IMR-90 (cell line): ENCODE measurements around the gene IRAK2. TPM values are rescaled to one million over a fixed set of nuclear protein-coding genes. Genes with fewer than 3 reads are reported as not detected.

ENCODE experiments used
- ATAC-seq: fragments of 200-7000 bp; cut with Tn5 transposase; 2 replicates; pipeline ENCODE4 v1.9.1; 2020; ENCODE audit warnings: low read depth, mild to moderate bottlenecking, moderate library complexity
- BruUV-seq: library from RNA; stranded (reverse); fragments of 400-500 nt; replicated peaks from 2 replicates; lab custom pipeline; 2021; lab: Mats Ljungman, UMichigan
- CTCF ChIA-PET: fragments of 300-600 bp; formaldehyde crosslinking; extraction: SDS; loops from one replicate; lab custom pipeline; 2021; ENCODE audit warnings: antibody characterized with exemption; lab: Yijun Ruan, JAX
- POLR2A ChIA-PET: fragments of 300-600 bp; sonication (Branson Sonifier 250); formaldehyde crosslinking; loops from one replicate; lab custom pipeline; 2022; ENCODE audit warnings: antibody characterized with exemption; ENCODE audit not compliant: unreplicated experiment; lab: Charles Lee
- DNase-seq: peaks from one replicate; pipeline ENCODE4 v3.0.0; 2013
- H2AFZ ChIP-seq: replicated peaks from 2 replicates; pipeline ENCODE3; 2013; ENCODE audit warnings: low read length, mild to moderate bottlenecking; ENCODE audit not compliant: poor library complexity
- H2AK5ac ChIP-seq: 2 replicates; pipeline ENCODE4 v1.6.1; 2013; ENCODE audit warnings: low read depth, low read length, inconsistent platforms
- H2AK9ac ChIP-seq: replicated peaks from 2 replicates; pipeline ENCODE3; 2013; ENCODE audit warnings: mild to moderate bottlenecking, low read depth, low read length, moderate library complexity; ENCODE audit not compliant: poor library complexity
- H2BK120ac ChIP-seq: 2 replicates; pipeline ENCODE4 v1.6.1; 2013; ENCODE audit warnings: low read depth, low read length, inconsistent platforms
- H2BK15ac ChIP-seq: 3 replicates; pipeline ENCODE4 v1.6.1; 2013; ENCODE audit warnings: low read depth, low read length, inconsistent platforms
- H2BK20ac ChIP-seq: 2 replicates; pipeline ENCODE4 v1.6.1; 2013; ENCODE audit warnings: low read depth, mild to moderate bottlenecking, inconsistent platforms, low read length, moderate library complexity
- H2BK5ac ChIP-seq: 2 replicates; pipeline ENCODE4 v1.6.1; 2013; ENCODE audit warnings: mild to moderate bottlenecking, low read depth, low read length, inconsistent platforms; ENCODE audit not compliant: poor library complexity, severe bottlenecking
- H3K14ac ChIP-seq: replicated peaks from 2 replicates; pipeline ENCODE4 v1.6.1; 2013; ENCODE audit warnings: low read depth, low read length, inconsistent platforms
- H3K18ac ChIP-seq: 2 replicates; pipeline ENCODE4 v1.6.1; 2013; ENCODE audit warnings: low read depth, low read length, control low read depth
- H3K23ac ChIP-seq: 2 replicates; pipeline ENCODE4 v1.6.1; 2013; ENCODE audit warnings: low read depth, low read length, inconsistent platforms
- H3K27ac ChIP-seq: 2 replicates; pipeline ENCODE4 v1.5.1; 2013; ENCODE audit warnings: mild to moderate bottlenecking, control low read depth, low read length; ENCODE audit not compliant: insufficient read depth
- H3K27me3 ChIP-seq: 2 replicates; pipeline ENCODE4 v1.6.1; 2013; ENCODE audit warnings: low read length; ENCODE audit not compliant: control insufficient read depth, insufficient read depth
- H3K36me3 ChIP-seq: 2 replicates; pipeline ENCODE4 v1.6.1; 2013; ENCODE audit warnings: low read length, mixed read lengths; ENCODE audit not compliant: control insufficient read depth, insufficient read depth
- H3K4ac ChIP-seq: 2 replicates; pipeline ENCODE4 v1.6.1; 2013; ENCODE audit warnings: low read depth, low read length, inconsistent platforms
- H3K4me1 ChIP-seq: 2 replicates; pipeline ENCODE4 v1.6.1; 2013; ENCODE audit warnings: low read length, mixed read lengths; ENCODE audit not compliant: control insufficient read depth, insufficient read depth
- H3K4me2 ChIP-seq: 2 replicates; pipeline ENCODE4 v1.6.1; 2013; ENCODE audit warnings: low read depth, mild to moderate bottlenecking, control low read depth, low read length, moderate library complexity
- H3K4me3 ChIP-seq: 2 replicates; pipeline ENCODE4 v1.5.1; 2013; ENCODE audit warnings: low read depth, mild to moderate bottlenecking, control low read depth, low read length, moderate library complexity; ENCODE audit not compliant: insufficient read depth
- H3K56ac ChIP-seq: 2 replicates; pipeline ENCODE4 v1.6.1; 2013; ENCODE audit warnings: low read length, inconsistent platforms; ENCODE audit not compliant: insufficient read depth; ENCODE audit errors: extremely low read depth
- H3K79me1 ChIP-seq, 2 experiments: 2 replicates each; pipeline ENCODE4 v1.6.1; 2013; ENCODE audit warnings: low read length in 2 of 2, inconsistent platforms in 1 of 2, low read depth in 1 of 2
- H3K9ac ChIP-seq: 2 replicates; pipeline ENCODE4 v1.6.1; 2013; ENCODE audit warnings: low read depth, low read length, control low read depth
- H3K9me1 ChIP-seq: 2 replicates; pipeline ENCODE4 v1.6.1; 2013; ENCODE audit warnings: low read length, inconsistent platforms; ENCODE audit not compliant: insufficient read depth
- H3K9me3 ChIP-seq: 2 replicates; pipeline ENCODE4 v1.6.1; 2013; ENCODE audit warnings: low read length; ENCODE audit not compliant: control insufficient read depth, insufficient read depth
- H4K20me1 ChIP-seq: 2 replicates; pipeline ENCODE4 v1.6.1; 2013; ENCODE audit warnings: low read length, inconsistent platforms; ENCODE audit not compliant: insufficient read depth
- H4K5ac ChIP-seq: 2 replicates; pipeline ENCODE4 v1.6.1; 2013; ENCODE audit warnings: mild to moderate bottlenecking, low read depth, low read length, control low read depth
- H4K8ac ChIP-seq, 2 experiments: 2 replicates each; pipeline ENCODE4 v1.6.1; 2013; ENCODE audit warnings: low read depth in 2 of 2, low read length in 2 of 2, control low read depth in 1 of 2, inconsistent platforms in 1 of 2
- H4K91ac ChIP-seq: 2 replicates; pipeline ENCODE4 v1.6.1; 2013; ENCODE audit warnings: low read depth, low read length, inconsistent platforms; ENCODE audit not compliant: insufficient read depth
- CEBPB ChIP-seq: IDR thresholded peaks from 2 replicates; pipeline ENCODE4 v1.6.1; 2012; ENCODE audit warnings: low read depth, low read length, improper control_type of control experiment
- CHD1 ChIP-seq: IDR thresholded peaks from 2 replicates; pipeline ENCODE4 v1.6.1; 2012; ENCODE audit warnings: low read depth, low read length, improper control_type of control experiment
- ELK1 ChIP-seq: fragments of 150-350 bp; IDR thresholded peaks from 2 replicates; pipeline ENCODE4 v1.6.1; 2016; ENCODE audit warnings: low read depth, mild to moderate bottlenecking, low read length, moderate library complexity, borderline replicate concordance
- NFE2L2 ChIP-seq: fragments of 150-350 bp; IDR thresholded peaks from 2 replicates; pipeline ENCODE4 v1.6.1; 2016; ENCODE audit warnings: low read depth, mild to moderate bottlenecking, low read length
- RAD21 ChIP-seq: IDR thresholded peaks from 2 replicates; pipeline ENCODE4 v1.6.1; 2012; ENCODE audit warnings: low read length, improper control_type of control experiment
- SMC3 ChIP-seq: fragments of 150-350 bp; IDR thresholded peaks from 2 replicates; pipeline ENCODE4 v1.6.1; 2016; ENCODE audit warnings: low read depth, mild to moderate bottlenecking, antibody characterized with exemption, low read length, moderate library complexity
- USF2 ChIP-seq: fragments of 150-350 bp; IDR thresholded peaks from 2 replicates; pipeline ENCODE4 v1.6.1; 2017; ENCODE audit warnings: mild to moderate bottlenecking, antibody characterized with exemption, low read length, low read depth
- WGBS, 2 experiments: methylation state at CpG; one replicate each; pipeline versions ENCODE4 v1.1.5 to v1.1.7; 2013; ENCODE audit warnings: missing lambda C conversion rate in 2 of 2; ENCODE audit not compliant: insufficient read length in 1 of 2; ENCODE audit errors: extremely low coverage in 2 of 2; 5-methylcytosine and 5-hydroxymethylcytosine counted together
- dilution Hi-C: fragments of 300-500 bp; cut with HindIII; formaldehyde crosslinking; loops from one replicate; pipeline ENCODE4 v1.14.3; 2018; ENCODE audit warnings: low sequenced_read_pairs; ENCODE audit not compliant: unreplicated experiment
- in situ Hi-C: fragments of 300-500 bp; cut with MboI; formaldehyde crosslinking; loops from 3 replicates; pipeline ENCODE4 v1.14.3; 2019; ENCODE audit warnings: low sequenced_read_pairs, inconsistent platforms, mixed read lengths
- intact Hi-C: fragments of 100-400 bp; cut with micrococcal nuclease; formaldehyde crosslinking; loops from 2 replicates; pipeline ENCODE4 v1.10.0; 2022
- polyA plus RNA-seq, 3 experiments: library from polyadenylated mRNA; depleted of rRNA; stranded (reverse); fragments of >200 nt; gene quantifications; 2 replicates each; pipeline ENCODE4 v1.2.3, GENCODE V29; 2012; ENCODE audit warnings: low replicate concordance in 1 of 3
- total RNA-seq: library from RNA; depleted of rRNA; stranded (reverse); fragments of >200 nt; gene quantifications from 2 replicates; pipeline ENCODE4 v1.2.3, GENCODE V29; 2012
- TF ChIP-seq, protein P1 (sequence below): conservative IDR thresholded peaks from 2 replicates; pipeline ENCODE4 v1.5.1; 2012; ENCODE audit warnings: mild to moderate bottlenecking, low read depth, low read length, improper control_type of control experiment

Gene IRAK2
- total and polyA plus RNA-seq, 2 of the 4 experiments (the other 2 are of a cell fraction), result 6.9 to 8.1 TPM

- Histone ChIP-seq H3K79me1 (no peaks in the 10 kb centered on the region), H3K18ac (no peak overlapping the region), H3K4me1 (no peaks in the 10 kb centered on the region), H3K56ac (no peak overlapping the region), H2BK5ac (no peak overlapping the region), H3K4ac (no peak overlapping the region), H3K4me3 (no peak overlapping the region), H2BK120ac (no peak overlapping the region), H3K9ac (no peak overlapping the region), H2AFZ (no peak overlapping the region), H3K14ac (no peak overlapping the region), H3K23ac (no peak overlapping the region), H2BK15ac (no peak overlapping the region), H3K27me3 (no peaks in the 10 kb centered on the region), H2AK5ac (no peak overlapping the region), H4K8ac (no peak overlapping the region), H3K9me1 (0 out of 2 replicates have a peak, but pooled peaks cover 3% of the 10 kb centered on the region), H3K27ac (no peak overlapping the region), H3K36me3 (peaks cover 22% of the 10 kb centered on the region), H4K91ac (no peak overlapping the region), H2AK9ac (no peak overlapping the region), H2BK20ac (no peak overlapping the region), H3K9me3 (no peaks in the 10 kb centered on the region), H3K4me2 (no peak overlapping the region), H4K5ac (no peak overlapping the region), H4K20me1 (no peaks in the 10 kb centered on the region)
- BruUV-seq, result no TSS peak
- ATAC-seq (no peak), DNase-seq (no peak)
- TF ChIP-seq, protein P1, sequence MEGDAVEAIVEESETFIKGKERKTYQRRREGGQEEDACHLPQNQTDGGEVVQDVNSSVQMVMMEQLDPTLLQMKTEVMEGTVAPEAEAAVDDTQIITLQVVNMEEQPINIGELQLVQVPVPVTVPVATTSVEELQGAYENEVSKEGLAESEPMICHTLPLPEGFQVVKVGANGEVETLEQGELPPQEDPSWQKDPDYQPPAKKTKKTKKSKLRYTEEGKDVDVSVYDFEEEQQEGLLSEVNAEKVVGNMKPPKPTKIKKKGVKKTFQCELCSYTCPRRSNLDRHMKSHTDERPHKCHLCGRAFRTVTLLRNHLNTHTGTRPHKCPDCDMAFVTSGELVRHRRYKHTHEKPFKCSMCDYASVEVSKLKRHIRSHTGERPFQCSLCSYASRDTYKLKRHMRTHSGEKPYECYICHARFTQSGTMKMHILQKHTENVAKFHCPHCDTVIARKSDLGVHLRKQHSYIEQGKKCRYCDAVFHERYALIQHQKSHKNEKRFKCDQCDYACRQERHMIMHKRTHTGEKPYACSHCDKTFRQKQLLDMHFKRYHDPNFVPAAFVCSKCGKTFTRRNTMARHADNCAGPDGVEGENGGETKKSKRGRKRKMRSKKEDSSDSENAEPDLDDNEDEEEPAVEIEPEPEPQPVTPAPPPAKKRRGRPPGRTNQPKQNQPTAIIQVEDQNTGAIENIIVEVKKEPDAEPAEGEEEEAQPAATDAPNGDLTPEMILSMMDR, result no peak
- TF ChIP-seq NFE2L2 (no peak), CEBPB (no peak), ELK1 (no peak), USF2 (no peak), CHD1 (no peak), SMC3 (no peak), RAD21 (no peak)
- POLR2A ChIA-PET, result no interaction called here
- CTCF ChIA-PET, result no interaction called here
- dilution Hi-C loops, result no loop called here
- intact Hi-C loops, result no loop called here
- in situ Hi-C loops, result no loop called here
- WGBS, 2 experiments, result 100% methylated on average over 5 of the region's 6 CpGs; no CpG with 5 or more reads in 1 of the 2 experiments
Observed at GRCh38 chr3:10235551-10235950, 70.8 kb downstream of the IRAK2 start.
